Naive B cell (primary cell): ENCODE results near the gene EPB41L4A. TPM values are rescaled to one million over a fixed set of nuclear protein-coding genes. Genes with fewer than 3 reads are reported as not detected.

Experiments
- ATAC-seq, 2 donors: fragments of 150-1000 bp; cut with Tn5 transposase; 2 replicates each; pipeline ENCODE4 v1.10.0; 2021; ENCODE audit warnings: low read depth in 2 of 2, mild to moderate bottlenecking in 2 of 2, moderate library complexity in 2 of 2
- DNase-seq: peaks from one replicate; pipeline ENCODE4 v3.0.0; 2022
- H3K27ac Mint-ChIP-seq, 6 donors: one replicate each; pipeline ENCODE4 v1.8.0; 2020 to 2022; ENCODE audit warnings: mild to moderate bottlenecking in 6 of 6, mixed read lengths in 6 of 6, moderate library complexity in 5 of 6, inconsistent platforms in 2 of 6
- H3K27me3 Mint-ChIP-seq, 3 donors: one replicate each; pipeline ENCODE4 v1.8.0; 2021 to 2022; ENCODE audit warnings: mixed read lengths in 3 of 3, mild to moderate bottlenecking in 1 of 3
- H3K36me3 Mint-ChIP-seq, 2 donors: one replicate each; pipeline ENCODE4 v1.8.0; 2020 to 2022; ENCODE audit warnings: mixed read lengths in 2 of 2, inconsistent platforms in 1 of 2, mild to moderate bottlenecking in 1 of 2
- H3K4me1 Mint-ChIP-seq, 3 donors: one replicate each; pipeline ENCODE4 v1.8.0; 2020 to 2022; ENCODE audit warnings: mixed read lengths in 3 of 3, inconsistent platforms in 1 of 3, mild to moderate bottlenecking in 1 of 3, moderate library complexity in 1 of 3
- H3K4me3 Mint-ChIP-seq, 8 donors: one replicate each; pipeline ENCODE4 v1.8.0; 2020 to 2022; ENCODE audit warnings: mild to moderate bottlenecking in 8 of 8, mixed read lengths in 8 of 8, moderate library complexity in 8 of 8, inconsistent platforms in 2 of 8
- H3K9me3 Mint-ChIP-seq, 7 donors: one replicate each; pipeline ENCODE4 v1.8.0; 2020 to 2022; ENCODE audit warnings: mixed read lengths in 7 of 7, mild to moderate bottlenecking in 5 of 7, inconsistent platforms in 2 of 7, moderate library complexity in 1 of 7
- polyA plus RNA-seq, 6 donors: library from polyadenylated mRNA; unstranded; fragments of 300-500 nt; fragmentation: Illumina TruSeq; gene quantifications; one replicate each; pipeline ENCODE4 v1.2.3, GENCODE V29; 2021; ENCODE audit warnings: low read depth in 6 of 6

EPB41L4A gene
- polyA plus RNA-seq, 6 donors from 2014 or later, result 0.92 to 4.7 (median 1.5) TPM

DNA sequence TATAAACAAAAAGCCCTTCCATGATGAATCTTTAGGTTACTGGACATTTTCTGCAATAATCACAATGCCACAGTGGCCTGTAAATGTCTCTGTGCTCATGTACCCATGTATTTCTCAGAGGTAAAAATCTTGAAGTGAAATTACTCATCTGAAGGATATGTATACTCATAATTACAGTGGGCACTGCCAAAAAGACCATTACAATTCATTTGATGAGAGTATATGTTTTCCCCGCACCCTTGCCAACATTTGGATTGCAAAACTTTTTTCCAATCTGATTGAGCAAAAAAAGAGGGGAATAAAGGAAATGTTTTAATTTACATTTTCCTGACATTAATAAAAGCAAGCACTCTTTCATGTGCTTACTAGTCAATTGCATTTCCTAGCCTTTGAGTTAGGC is 110.5 kb downstream of the EPB41L4A start:
- no peak overlapping the region for H3K4me3 Mint-ChIP-seq
- peaks cover 5 to 32% (median 14%) of the 10 kb centered on the region in 3 donors for H3K27me3 Mint-ChIP-seq
- H3K9me3 Mint-ChIP-seq, result no peaks in the 10 kb centered on the region
- no peak overlapping the region for H3K27ac Mint-ChIP-seq
- no peaks in the 10 kb centered on the region for H3K4me1 Mint-ChIP-seq
- no peak for ATAC-seq
- no peak for DNase-seq
- peaks cover 1 to 10% of the 10 kb centered on the region in 2 donors for H3K36me3 Mint-ChIP-seq

- Mint-ChIP-seq H3K4me1 (no peaks in the 10 kb centered on the region), H3K4me3 (no peak overlapping the region), H3K27me3 (peaks cover 17 to 42% (median 21%) of the 10 kb centered on the region in 3 donors), H3K36me3 (peaks cover 11 to 13% of the 10 kb centered on the region in 2 donors), H3K9me3 (no peaks in the 10 kb centered on the region), H3K27ac (no peak overlapping the region)
- DNase-seq (no peak), ATAC-seq (no peak)
These were observed 112.1 kb downstream of the EPB41L4A start for GRCh38 chr5:112306956-112307355.

DNA sequence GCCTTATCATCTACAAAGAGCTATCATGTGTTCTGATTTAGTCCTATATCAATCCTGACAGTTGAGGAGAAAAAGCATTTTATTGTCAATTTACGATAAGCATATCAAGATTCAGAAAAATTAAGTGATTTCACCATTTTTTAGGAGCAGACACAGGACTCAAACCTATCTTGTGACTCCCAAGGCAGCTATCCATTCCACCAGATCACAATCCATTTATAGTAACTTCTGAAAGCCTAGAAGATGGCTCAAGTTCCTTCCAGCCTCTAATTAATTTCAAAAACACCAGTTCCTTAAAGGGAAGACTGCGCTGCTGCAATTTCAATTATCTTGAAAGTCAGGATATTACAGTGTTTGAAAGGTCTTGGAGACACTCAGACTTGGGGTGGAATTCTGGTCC is 114.3 kb downstream of the EPB41L4A start:
- H3K27ac Mint-ChIP-seq, result no peak overlapping the region
- peaks cover 13 to 19% of the 10 kb centered on the region in 2 donors for H3K36me3 Mint-ChIP-seq
- peaks cover 0 to 14% (median 7%) of the 10 kb centered on the region in 7 donors for H3K9me3 Mint-ChIP-seq
- peaks cover 17 to 46% (median 17%) of the 10 kb centered on the region in 3 donors for H3K27me3 Mint-ChIP-seq
- no peak overlapping the region for H3K4me3 Mint-ChIP-seq
- DNase-seq (no peak), ATAC-seq (no peak)
- H3K4me1 Mint-ChIP-seq, result no peaks in the 10 kb centered on the region

- ATAC-seq (no peak), DNase-seq (no peak)
- H3K4me1 Mint-ChIP-seq, result no peaks in the 10 kb centered on the region
- H3K27ac Mint-ChIP-seq, result no peak overlapping the region
- peaks cover 14 to 26% of the 10 kb centered on the region in 2 donors for H3K36me3 Mint-ChIP-seq
- H3K9me3 Mint-ChIP-seq, result peaks cover 5 to 25% (median 18%) of the 10 kb centered on the region in 7 donors
- H3K4me3 Mint-ChIP-seq, result no peak overlapping the region
- peaks cover 17 to 39% (median 17%) of the 10 kb centered on the region in 3 donors for H3K27me3 Mint-ChIP-seq
These were observed 115.4 kb downstream of the EPB41L4A start for GRCh38 chr5:112303685-112304084.

- Mint-ChIP-seq H3K4me3 (no peak overlapping the region), H3K9me3 (peaks cover 5 to 19% (median 14%) of the 10 kb centered on the region in 7 donors), H3K4me1 (no peaks in the 10 kb centered on the region), H3K27ac (no peak overlapping the region), H3K27me3 (peaks cover 0 to 11% (median 8%) of the 10 kb centered on the region in 3 donors), H3K36me3 (peaks cover 7 to 14% of the 10 kb centered on the region in 2 donors)
- ATAC-seq (no peak), DNase-seq (no peak)
These were observed 125.0 kb downstream of the EPB41L4A start for GRCh38 chr5:112294126-112294525.

- ATAC-seq (no peak), DNase-seq (no peak)
- H3K36me3 Mint-ChIP-seq, result peaks cover 4 to 9% of the 10 kb centered on the region in 2 donors
- H3K9me3 Mint-ChIP-seq, result peaks cover 0 to 14% (median 8%) of the 10 kb centered on the region in 7 donors
- H3K27me3 Mint-ChIP-seq, result peaks cover 0 to 11% (median 8%) of the 10 kb centered on the region in 3 donors
- no peaks in the 10 kb centered on the region for H3K4me1 Mint-ChIP-seq
- H3K4me3 Mint-ChIP-seq, result no peak overlapping the region
- no peak overlapping the region for H3K27ac Mint-ChIP-seq
These were observed 125.5 kb downstream of the EPB41L4A start for GRCh38 chr5:112293587-112293986.

GRCh38 chr5:112290691-112291090 is 128.4 kb downstream of the EPB41L4A start:
- peak overlapping the region in 1 of 6 donors; percentile 58 for H3K27ac Mint-ChIP-seq
- no peaks in the 10 kb centered on the region for H3K36me3 Mint-ChIP-seq
- no peaks in the 10 kb centered on the region for H3K9me3 Mint-ChIP-seq
- H3K4me3 Mint-ChIP-seq, result no peak overlapping the region
- peaks cover 0 to 11% (median 8%) of the 10 kb centered on the region in 3 donors for H3K27me3 Mint-ChIP-seq
- DNase-seq (no peak), ATAC-seq (no peak)
- H3K4me1 Mint-ChIP-seq, result no peaks in the 10 kb centered on the region

- no peaks in the 10 kb centered on the region for H3K36me3 Mint-ChIP-seq
- peaks cover 3 to 11% (median 8%) of the 10 kb centered on the region in 3 donors for H3K27me3 Mint-ChIP-seq
- no peaks in the 10 kb centered on the region for H3K9me3 Mint-ChIP-seq
- no peak overlapping the region for H3K4me3 Mint-ChIP-seq
- no peak overlapping the region for H3K27ac Mint-ChIP-seq
- no peaks in the 10 kb centered on the region for H3K4me1 Mint-ChIP-seq
- ATAC-seq (no peak), DNase-seq (no peak)
These were observed 129.6 kb downstream of the EPB41L4A start for GRCh38 chr5:112289465-112289864.

DNA sequence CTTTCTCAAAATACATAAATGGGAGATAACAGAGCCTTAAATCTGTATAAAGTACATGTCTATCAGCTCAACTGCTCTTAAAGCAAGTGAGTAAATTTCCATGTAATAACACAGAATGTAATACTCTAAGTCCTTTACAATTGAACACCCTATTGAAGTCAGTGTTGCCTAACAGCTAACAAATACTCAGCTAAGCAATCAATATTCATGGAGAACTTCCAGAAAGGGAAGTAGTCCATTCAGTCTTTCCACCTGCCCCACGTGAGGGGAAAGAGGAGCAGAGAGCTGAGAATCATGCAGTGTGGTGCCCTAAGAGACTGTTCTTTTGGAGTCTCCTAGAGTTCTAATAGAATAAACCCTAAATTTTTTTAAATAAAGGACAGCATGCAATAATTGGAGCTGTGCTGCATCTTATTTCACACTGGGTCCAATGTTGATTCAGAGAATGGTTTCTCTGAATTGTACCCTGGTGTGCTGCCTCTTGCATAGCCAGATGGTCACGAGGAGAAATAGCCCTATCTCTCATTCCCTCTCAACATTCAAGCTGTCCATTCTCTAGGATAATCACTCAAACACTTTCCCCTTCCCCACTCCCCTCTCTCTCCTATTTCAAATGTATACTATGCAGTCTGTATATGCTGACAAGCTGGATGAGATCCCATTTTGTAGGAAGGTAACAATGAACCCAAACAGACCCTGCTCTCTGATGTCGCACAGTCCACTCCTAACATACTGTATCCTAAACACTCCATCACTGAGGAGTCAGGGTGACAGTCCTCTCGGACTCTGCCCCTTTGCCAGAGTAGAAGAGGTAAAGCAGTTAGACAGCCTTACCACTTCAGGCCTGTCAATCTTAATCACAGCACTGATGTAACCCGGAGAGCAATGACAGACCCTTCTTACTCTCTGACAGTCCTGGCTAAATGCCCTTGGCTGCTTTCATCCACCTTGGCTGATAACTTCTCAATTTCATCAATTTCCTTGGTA is 134.8 kb downstream of the EPB41L4A start:
- peak overlapping the region in 1 of 6 donors; percentile 3 for H3K27ac Mint-ChIP-seq
- no peak for DNase-seq
- H3K4me1 Mint-ChIP-seq, result no peaks in the 10 kb centered on the region
- no peaks in the 10 kb centered on the region for H3K36me3 Mint-ChIP-seq
- peaks cover 0 to 8% (median 0%) of the 10 kb centered on the region in 3 donors for H3K27me3 Mint-ChIP-seq
- H3K4me3 Mint-ChIP-seq, result no peak overlapping the region
- ATAC-seq, result no peak
- H3K9me3 Mint-ChIP-seq, result no peaks in the 10 kb centered on the region

GRCh38 chr5:112283034-112283582 is 136.0 kb downstream of the EPB41L4A start:
- ATAC-seq, result no peak
- peak overlapping the region in 1 of 6 donors; percentile 6 for H3K27ac Mint-ChIP-seq
- no peak overlapping the region for H3K4me3 Mint-ChIP-seq
- no peak for DNase-seq
- H3K36me3 Mint-ChIP-seq, result no peaks in the 10 kb centered on the region
- no peaks in the 10 kb centered on the region for H3K4me1 Mint-ChIP-seq
- no peaks in the 10 kb centered on the region for H3K9me3 Mint-ChIP-seq
- H3K27me3 Mint-ChIP-seq, result peaks cover 0 to 8% (median 0%) of the 10 kb centered on the region in 3 donors

- H3K27ac Mint-ChIP-seq, result no peak overlapping the region
- ATAC-seq, result no peak
- no peaks in the 10 kb centered on the region for H3K9me3 Mint-ChIP-seq
- no peaks in the 10 kb centered on the region for H3K4me1 Mint-ChIP-seq
- H3K27me3 Mint-ChIP-seq, result peaks cover 0 to 4% (median under 1%) of the 10 kb centered on the region in 3 donors
- no peak overlapping the region for H3K4me3 Mint-ChIP-seq
- DNase-seq, result no peak
- H3K36me3 Mint-ChIP-seq, result no peaks in the 10 kb centered on the region
These were observed 140.0 kb downstream of the EPB41L4A start for GRCh38 chr5:112279082-112279481.

DNA sequence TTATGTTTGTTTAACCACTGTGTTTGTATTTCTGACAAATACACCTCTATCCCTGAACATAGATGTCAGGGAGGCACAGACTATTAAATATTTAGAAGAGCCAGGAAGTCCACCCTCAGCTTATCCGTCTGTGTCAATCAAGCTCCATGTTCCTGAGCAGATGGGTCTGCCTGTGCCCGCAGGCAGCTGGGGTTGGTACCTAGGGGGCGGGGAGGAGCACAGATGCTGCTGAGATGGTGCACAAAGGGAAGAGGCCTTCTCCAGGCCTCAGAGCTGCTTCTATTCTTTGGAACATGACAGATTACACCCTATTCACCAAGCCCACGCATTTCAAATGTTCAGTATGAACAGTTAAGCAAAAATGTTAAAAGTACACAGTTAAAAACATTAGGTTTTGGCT is 142.1 kb downstream of the EPB41L4A start:
- H3K4me1 Mint-ChIP-seq, result no peaks in the 10 kb centered on the region
- H3K4me3 Mint-ChIP-seq, result peak overlapping the region in 1 of 8 donors; percentile 10
- H3K27ac Mint-ChIP-seq, result no peak overlapping the region
- no peaks in the 10 kb centered on the region for H3K36me3 Mint-ChIP-seq
- peaks cover 0 to 6% (median 0%) of the 10 kb centered on the region in 3 donors for H3K27me3 Mint-ChIP-seq
- H3K9me3 Mint-ChIP-seq, result no peaks in the 10 kb centered on the region
- ATAC-seq, result no peak
- DNase-seq, result no peak

GRCh38 chr5:112275671-112276070 is 143.4 kb downstream of the EPB41L4A start:
- ATAC-seq, result no peak
- DNase-seq, result no peak
- Mint-ChIP-seq H3K4me1 (no peaks in the 10 kb centered on the region), H3K27ac (no peak overlapping the region), H3K27me3 (peaks cover 0 to 6% (median 0%) of the 10 kb centered on the region in 3 donors), H3K4me3 (no peak overlapping the region), H3K36me3 (no peaks in the 10 kb centered on the region), H3K9me3 (no peaks in the 10 kb centered on the region)
